PC-3 (cell line): ENCODE measurements around the gene IRAK1. TPM values are rescaled to one million over a fixed set of nuclear protein-coding genes. Genes with fewer than 3 reads are reported as not detected.

ENCODE experiments used
- ATAC-seq: fragments of 200-7000 bp; cut with Tn5 transposase; 2 replicates; pipeline ENCODE4 v1.9.1; 2020; ENCODE audit warnings: mild to moderate bottlenecking, moderate library complexity
- BruUV-seq: library from RNA; stranded (reverse); fragments of 400-500 nt; replicated peaks from 2 replicates; lab custom pipeline; 2021; lab: Mats Ljungman, UMichigan
- CTCF ChIA-PET: fragments of 300-600 bp; sonication (Branson Sonifier 250); formaldehyde crosslinking; loops from one replicate; lab custom pipeline; 2022; ENCODE audit warnings: antibody characterized with exemption; lab: Charles Lee
- POLR2A ChIA-PET: fragments of 300-600 bp; sonication (Branson Sonifier 250); formaldehyde crosslinking; loops from one replicate; lab custom pipeline; 2022; ENCODE audit warnings: antibody characterized with exemption; ENCODE audit not compliant: unreplicated experiment; lab: Charles Lee
- DNase-seq: peaks from one replicate; pipeline ENCODE4 v3.0.0-alpha.2; 2015
- H2AFZ ChIP-seq: fragments of 300-600 bp; sonication (generic); 2 replicates; pipeline ENCODE4 v1.6.0; 2016; ENCODE audit warnings: antibody characterized with exemption, low read length
- H3F3A ChIP-seq: fragments of 300-600 bp; sonication (generic); one replicate; pipeline ENCODE4 v1.6.0; 2017; ENCODE audit warnings: antibody characterized with exemption, low read length, control low read depth, mild to moderate bottlenecking; ENCODE audit not compliant: unreplicated experiment
- H3K27ac ChIP-seq: fragments of 300-600 bp; sonication (generic); 2 replicates; pipeline ENCODE4 v1.5.1; 2016; ENCODE audit warnings: mild to moderate bottlenecking, low read length
- H3K27me3 ChIP-seq: fragments of 300-600 bp; sonication (generic); 2 replicates; pipeline ENCODE4 v1.6.1; 2016; ENCODE audit warnings: low read length, mixed read lengths
- H3K36me3 ChIP-seq: fragments of 300-600 bp; sonication (generic); 2 replicates; pipeline ENCODE4 v1.6.1; 2016; ENCODE audit warnings: low read depth, mixed run types, low read length, mixed read lengths
- H3K4me1 ChIP-seq: fragments of 300-600 bp; sonication (generic); 2 replicates; pipeline ENCODE4 v1.5.1; 2016; ENCODE audit warnings: low read length; ENCODE audit not compliant: insufficient read depth
- H3K4me2 ChIP-seq: fragments of 300-600 bp; sonication (generic); 2 replicates; pipeline ENCODE4 v1.6.0; 2016; ENCODE audit warnings: low read length
- H3K4me3 ChIP-seq: fragments of 300-600 bp; sonication (generic); 2 replicates; pipeline ENCODE4 v1.5.1; 2016; ENCODE audit warnings: mild to moderate bottlenecking, low read length, mixed read lengths
- H3K79me2 ChIP-seq: fragments of 300-600 bp; sonication (generic); 2 replicates; pipeline ENCODE4 v1.6.1; 2017; ENCODE audit warnings: low read length, mixed read lengths
- H3K9ac ChIP-seq: fragments of 300-600 bp; sonication (generic); 2 replicates; pipeline ENCODE4 v1.6.0; 2016; ENCODE audit warnings: mild to moderate bottlenecking, low read length
- H3K9me2 ChIP-seq: fragments of 300-600 bp; sonication (generic); replicated peaks from 2 replicates; pipeline ENCODE4 v1.6.1; 2016; ENCODE audit warnings: mixed run types, low read length, mixed read lengths
- H3K9me3 ChIP-seq: fragments of 300-600 bp; sonication (generic); 2 replicates; pipeline ENCODE4 v1.6.1; 2016; ENCODE audit warnings: low read length, mixed read lengths
- H4K20me1 ChIP-seq: fragments of 300-600 bp; sonication (generic); 2 replicates; pipeline ENCODE4 v1.6.1; 2016; ENCODE audit warnings: low read length, mixed read lengths
- CTCF ChIP-seq: fragments of 300-600 bp; sonication (generic); conservative IDR thresholded peaks from 2 replicates; pipeline ENCODE4 v1.5.1; 2017; ENCODE audit warnings: antibody characterized with exemption, low read depth, mild to moderate bottlenecking, low read length
- EZH2 ChIP-seq: fragments of 300-600 bp; sonication (generic); IDR thresholded peaks from one replicate; pipeline ENCODE4 v1.6.1; 2017; ENCODE audit warnings: antibody characterized with exemption, mild to moderate bottlenecking, low read length; ENCODE audit not compliant: unreplicated experiment
- EZH2phosphoT487 ChIP-seq: fragments of 300-600 bp; sonication (generic); IDR thresholded peaks from 2 replicates; pipeline ENCODE4 v1.6.1; 2018; ENCODE audit warnings: mild to moderate bottlenecking, antibody characterized with exemption, low read length, borderline replicate concordance
- intact Hi-C: fragments of 100-400 bp; cut with micrococcal nuclease; formaldehyde crosslinking; loops from 2 replicates; pipeline ENCODE4 v1.9.0; 2023
- total RNA-seq: library from RNA; depleted of rRNA; stranded (reverse); fragments of >200 nt; gene quantifications from 2 replicates; pipeline ENCODE4 v1.2.3, GENCODE V29; 2014

IRAK1 gene
- total RNA-seq, 1 experiment from 2014 or later = 366 TPM

- H3K4me2 ChIP-seq = peak overlapping the region; percentile 100
- TF ChIP-seq EZH2 = no peak
- TF ChIP-seq CTCF = no peak
- TF ChIP-seq EZH2phosphoT487 = no peak
- no peaks in the 10 kb centered on the region for H3K9me2 ChIP-seq
- peak overlapping the region; percentile 34; the same call in 1 of the 2 replicates for H2AFZ ChIP-seq
- peaks cover 24% of the 10 kb centered on the region for H3K4me1 ChIP-seq
- H3K27ac ChIP-seq = peak overlapping the region; percentile 48
- H3K79me2 ChIP-seq = peaks cover 51% of the 10 kb centered on the region
- H3F3A ChIP-seq = no peaks in the 10 kb centered on the region
- peak; percentile 14 for ATAC-seq
- BruUV-seq = no TSS peak
- ChIA-PET CTCF (no interaction called here), POLR2A (no interaction called here)
- H3K4me3 ChIP-seq = peak overlapping the region; percentile 97
- H3K9ac ChIP-seq = peak overlapping the region; percentile 95
- no peaks in the 10 kb centered on the region for H3K27me3 ChIP-seq
- H4K20me1 ChIP-seq = no peaks in the 10 kb centered on the region
- no peak for DNase-seq
- H3K9me3 ChIP-seq = no peaks in the 10 kb centered on the region
- intact Hi-C loops = no loop called here
- peaks cover 18% of the 10 kb centered on the region for H3K36me3 ChIP-seq
Observed at GRCh38 chrX:154019061-154019621, 561 bp downstream of the IRAK1 start.

- POLR2A ChIA-PET = no interaction called here
Observed at GRCh38 chrX:154018518-154019060, 1.1 kb downstream of the IRAK1 start.

More at GRCh38 chrX:154018518-154019060, 1.1 kb downstream of the IRAK1 start:
- Histone ChIP-seq H3K4me3 (peak overlapping the region; percentile 97), H3K79me2 (peaks cover 51% of the 10 kb centered on the region), H3K27me3 (no peaks in the 10 kb centered on the region), H3K9me2 (no peaks in the 10 kb centered on the region), H3K9ac (peak overlapping the region; percentile 95), H4K20me1 (no peaks in the 10 kb centered on the region), H3F3A (no peaks in the 10 kb centered on the region), H2AFZ (no peak overlapping the region), H3K4me1 (peaks cover 24% of the 10 kb centered on the region), H3K36me3 (peaks cover 18% of the 10 kb centered on the region), H3K9me3 (no peaks in the 10 kb centered on the region), H3K27ac (peak overlapping the region; percentile 48), H3K4me2 (peak overlapping the region; percentile 100)
- ATAC-seq (no peak), DNase-seq (no peak)
- intact Hi-C loops = no loop called here
- TSS peak; percentile 43 for BruUV-seq
- CTCF ChIA-PET = no interaction called here
- TF ChIP-seq EZH2 (no peak), CTCF (no peak), EZH2phosphoT487 (no peak)
